Measurements from ENCODE around the gene UBAP2.
"Not testable (repeated sequence)": the region's sequence is repeated elsewhere in the genome, so short reads cannot be mapped to it uniquely, and the experiment has no call there.

UBAP2 gene

GRCh38 chr9:34027845-34028574 lies 20.7 kb downstream of the UBAP2 start:
- Mint-ChIP-seq H3K27me3 (no peaks in the 10 kb centered on the region), H3K27ac (no peak overlapping the region), H3K4me1 (ENCODE audit: low read depth) (peaks cover 4% of the 10 kb centered on the region), H3K9me3 (no peaks in the 10 kb centered on the region), H3K4me3 (no peak overlapping the region), H3K36me3 (ENCODE audit: low read depth) (peaks cover 28% of the 10 kb centered on the region)

DNA sequence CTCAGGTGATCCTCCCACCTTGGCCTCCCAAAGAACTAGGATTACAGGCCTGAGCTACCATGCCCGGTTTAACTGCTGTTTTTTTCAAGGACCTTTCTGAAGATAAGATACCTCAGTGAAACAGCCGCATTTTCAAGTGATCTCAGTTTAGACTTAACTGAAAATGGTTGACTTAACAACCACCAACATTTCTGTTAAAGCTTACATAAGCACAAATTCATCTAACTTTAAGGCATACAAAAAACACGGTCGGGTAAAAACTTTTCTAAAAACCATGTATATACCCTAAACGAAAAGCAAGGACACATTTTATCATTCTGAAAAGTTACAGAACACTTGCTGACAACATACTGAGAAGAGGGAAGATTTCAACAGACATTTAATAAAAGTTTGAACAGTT lies 22.9 kb downstream of the UBAP2 start:
- Mint-ChIP-seq H3K9me3 (no peaks in the 10 kb centered on the region), H3K27ac (no peak overlapping the region), H3K4me1 (ENCODE audit: low read depth) (peaks cover 3% of the 10 kb centered on the region), H3K36me3 (ENCODE audit: low read depth) (peaks cover 16% of the 10 kb centered on the region), H3K4me3 (no peak overlapping the region), H3K27me3 (no peaks in the 10 kb centered on the region)

GRCh38 chr9:34025062-34025461 lies 23.6 kb downstream of the UBAP2 start:
- peaks cover 3% of the 10 kb centered on the region for H3K4me1 Mint-ChIP-seq (ENCODE audit: low read depth)
- H3K36me3 Mint-ChIP-seq (ENCODE audit: low read depth): peaks cover 18% of the 10 kb centered on the region
- no peaks in the 10 kb centered on the region for H3K27me3 Mint-ChIP-seq
- no peak overlapping the region for H3K27ac Mint-ChIP-seq
- H3K9me3 Mint-ChIP-seq: no peaks in the 10 kb centered on the region
- no peak overlapping the region for H3K4me3 Mint-ChIP-seq

DNA sequence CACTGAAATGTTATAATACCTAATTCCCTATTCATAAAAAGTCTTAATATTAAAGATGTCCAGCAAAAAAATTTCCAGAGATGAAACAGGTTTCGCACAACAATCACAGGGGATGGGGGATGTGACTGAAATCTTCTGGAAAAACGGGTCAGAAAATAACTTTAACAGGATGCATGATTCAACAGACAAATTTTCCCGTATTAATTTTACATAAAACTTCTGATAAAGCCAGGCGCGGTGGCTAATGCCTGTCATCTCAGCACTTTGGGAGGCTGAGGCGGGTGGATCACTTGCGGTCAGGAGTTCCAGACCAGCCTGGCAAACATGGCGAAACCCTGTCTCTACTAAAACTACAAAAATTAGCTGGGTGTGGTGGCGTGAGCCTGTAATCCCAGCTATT lies 24.2 kb downstream of the UBAP2 start:
- not testable (repeated sequence) for H3K27me3 Mint-ChIP-seq; H3K4me1 Mint-ChIP-seq (ENCODE audit: low read depth); H3K4me3 Mint-ChIP-seq; H3K27ac Mint-ChIP-seq; H3K9me3 Mint-ChIP-seq
- H3K36me3 Mint-ChIP-seq (ENCODE audit: low read depth): peaks cover 19% of the 10 kb centered on the region

- Mint-ChIP-seq H3K9me3 (no peaks in the 10 kb centered on the region), H3K27me3 (no peaks in the 10 kb centered on the region), H3K36me3 (ENCODE audit: low read depth) (peaks cover 41% of the 10 kb centered on the region), H3K27ac (no peak overlapping the region), H3K4me3 (no peak overlapping the region), H3K4me1 (ENCODE audit: low read depth) (peaks cover 3% of the 10 kb centered on the region)
Measured at GRCh38 chr9:34016149-34016548, 32.5 kb downstream of the UBAP2 start.

DNA sequence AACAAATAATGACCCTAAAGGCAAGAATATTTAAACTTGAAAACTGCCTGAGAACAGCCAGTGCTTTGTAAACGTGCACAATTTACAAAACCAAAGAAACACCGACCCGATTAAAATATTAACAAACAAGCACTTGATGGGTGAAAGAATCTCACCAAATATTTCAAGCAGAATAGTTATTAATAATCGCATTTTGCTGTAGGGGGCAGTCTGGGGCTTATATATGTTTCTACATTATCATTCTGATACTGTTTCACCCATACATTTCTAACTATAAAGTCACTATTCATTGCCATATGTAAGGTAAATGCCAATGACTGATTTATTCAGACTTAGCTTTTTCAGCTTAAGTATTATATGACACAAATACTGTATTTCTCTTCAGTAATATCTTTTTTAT lies 37.7 kb downstream of the UBAP2 start:
- Mint-ChIP-seq H3K27ac (no peak overlapping the region), H3K4me1 (ENCODE audit: low read depth) (no peaks in the 10 kb centered on the region), H3K27me3 (no peaks in the 10 kb centered on the region), H3K9me3 (no peaks in the 10 kb centered on the region), H3K4me3 (no peak overlapping the region), H3K36me3 (ENCODE audit: low read depth) (peaks cover 46% of the 10 kb centered on the region)

DNA sequence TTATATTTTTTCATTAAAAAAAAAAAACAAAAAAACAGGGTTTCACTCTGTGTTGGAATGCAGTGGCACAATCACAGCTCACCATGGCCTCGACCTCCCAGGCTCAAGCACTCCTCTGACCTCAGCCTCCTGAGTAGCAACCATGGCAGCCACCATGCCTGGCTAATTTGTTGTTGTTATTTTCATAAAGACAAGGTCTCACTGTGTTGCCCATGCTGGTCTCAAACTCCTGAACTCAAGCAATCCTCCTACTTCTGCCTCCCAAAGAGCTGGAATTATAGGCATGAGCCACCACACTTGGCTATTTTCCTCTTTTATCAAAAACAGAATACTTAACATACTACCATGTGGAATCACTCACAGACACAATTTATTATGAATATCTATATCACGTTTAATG lies 46.7 kb downstream of the UBAP2 start:
- Mint-ChIP-seq H3K9me3 (no peaks in the 10 kb centered on the region), H3K36me3 (ENCODE audit: low read depth) (peaks cover 26% of the 10 kb centered on the region), H3K4me3 (no peak overlapping the region), H3K27ac (no peak overlapping the region), H3K4me1 (ENCODE audit: low read depth) (no peaks in the 10 kb centered on the region), H3K27me3 (no peaks in the 10 kb centered on the region)

- no peaks in the 10 kb centered on the region for H3K4me1 Mint-ChIP-seq (ENCODE audit: low read depth)
- H3K36me3 Mint-ChIP-seq (ENCODE audit: low read depth): peaks cover 33% of the 10 kb centered on the region
- H3K27me3 Mint-ChIP-seq: no peaks in the 10 kb centered on the region
- no peaks in the 10 kb centered on the region for H3K9me3 Mint-ChIP-seq
- H3K27ac Mint-ChIP-seq: no peak overlapping the region
- H3K4me3 Mint-ChIP-seq: no peak overlapping the region
Measured at GRCh38 chr9:34001298-34001697, 47.4 kb downstream of the UBAP2 start.

DNA sequence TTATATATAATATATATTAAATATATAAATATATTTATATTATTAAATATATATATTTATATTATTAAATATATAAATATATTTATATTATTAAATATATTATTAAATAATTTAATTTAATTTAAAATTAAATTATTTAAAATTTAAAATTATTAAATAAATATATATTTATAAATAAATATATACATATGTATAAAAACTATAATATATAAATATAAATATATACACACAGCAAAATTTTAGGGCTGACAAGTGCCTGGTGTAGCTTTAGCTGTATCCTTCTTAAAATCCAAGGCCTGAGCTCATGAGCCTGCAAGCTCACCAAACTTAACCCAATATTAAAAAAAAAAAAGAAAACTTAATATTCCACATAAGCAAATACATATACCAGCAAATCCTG lies 53.2 kb downstream of the UBAP2 start:
- no peaks in the 10 kb centered on the region for H3K27me3 Mint-ChIP-seq
- H3K36me3 Mint-ChIP-seq (ENCODE audit: low read depth): peaks cover 59% of the 10 kb centered on the region
- H3K4me1 Mint-ChIP-seq (ENCODE audit: low read depth): no peaks in the 10 kb centered on the region
- H3K27ac Mint-ChIP-seq: no peak overlapping the region
- no peaks in the 10 kb centered on the region for H3K9me3 Mint-ChIP-seq
- H3K4me3 Mint-ChIP-seq: no peak overlapping the region

DNA sequence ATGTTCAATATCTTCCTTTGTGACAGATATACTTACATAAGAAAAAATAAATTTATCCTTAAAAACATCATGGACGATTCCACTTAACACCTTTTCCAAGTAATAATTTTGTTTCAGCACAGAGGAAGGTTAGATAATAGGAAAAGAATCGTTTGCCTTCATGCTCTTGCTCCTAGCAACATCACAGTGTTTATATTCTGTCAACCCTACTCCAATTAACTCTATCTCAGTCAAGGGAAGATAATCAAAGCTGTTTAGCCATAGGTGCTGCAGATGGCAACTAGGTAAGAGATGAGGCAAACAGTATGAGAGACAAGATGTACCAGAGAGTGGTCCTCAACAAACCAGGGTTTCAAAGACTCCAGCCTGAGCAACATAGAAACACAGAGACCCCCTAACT lies 55.6 kb downstream of the UBAP2 start:
- Mint-ChIP-seq H3K27ac (no peak overlapping the region), H3K4me1 (ENCODE audit: low read depth) (peaks cover 16% of the 10 kb centered on the region), H3K27me3 (no peaks in the 10 kb centered on the region), H3K4me3 (no peak overlapping the region), H3K9me3 (no peaks in the 10 kb centered on the region), H3K36me3 (ENCODE audit: low read depth) (peaks cover 62% of the 10 kb centered on the region)

DNA sequence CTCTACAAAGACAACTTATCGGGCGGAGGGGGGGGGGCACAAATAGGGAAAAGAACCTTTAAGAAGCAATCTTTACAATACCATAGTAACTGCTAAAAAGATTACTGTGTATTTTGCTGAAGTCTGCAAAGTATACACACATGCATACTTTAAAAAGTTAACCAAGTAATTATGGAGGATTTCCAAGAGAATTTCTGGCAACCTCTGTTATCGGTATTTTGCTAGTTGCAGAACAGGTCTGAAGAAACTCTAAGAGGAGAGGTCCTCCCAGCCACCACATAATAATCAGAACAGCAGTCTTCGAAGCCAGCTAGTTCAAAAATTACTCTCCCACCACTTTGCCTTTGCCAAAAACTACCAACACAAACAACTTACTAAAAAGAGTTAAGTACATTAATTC lies 56.1 kb downstream of the UBAP2 start:
- peaks cover 16% of the 10 kb centered on the region for H3K4me1 Mint-ChIP-seq (ENCODE audit: low read depth)
- no peaks in the 10 kb centered on the region for H3K27me3 Mint-ChIP-seq
- no peak overlapping the region for H3K4me3 Mint-ChIP-seq
- H3K9me3 Mint-ChIP-seq: no peaks in the 10 kb centered on the region
- H3K27ac Mint-ChIP-seq: no peak overlapping the region
- H3K36me3 Mint-ChIP-seq (ENCODE audit: low read depth): peaks cover 63% of the 10 kb centered on the region

DNA sequence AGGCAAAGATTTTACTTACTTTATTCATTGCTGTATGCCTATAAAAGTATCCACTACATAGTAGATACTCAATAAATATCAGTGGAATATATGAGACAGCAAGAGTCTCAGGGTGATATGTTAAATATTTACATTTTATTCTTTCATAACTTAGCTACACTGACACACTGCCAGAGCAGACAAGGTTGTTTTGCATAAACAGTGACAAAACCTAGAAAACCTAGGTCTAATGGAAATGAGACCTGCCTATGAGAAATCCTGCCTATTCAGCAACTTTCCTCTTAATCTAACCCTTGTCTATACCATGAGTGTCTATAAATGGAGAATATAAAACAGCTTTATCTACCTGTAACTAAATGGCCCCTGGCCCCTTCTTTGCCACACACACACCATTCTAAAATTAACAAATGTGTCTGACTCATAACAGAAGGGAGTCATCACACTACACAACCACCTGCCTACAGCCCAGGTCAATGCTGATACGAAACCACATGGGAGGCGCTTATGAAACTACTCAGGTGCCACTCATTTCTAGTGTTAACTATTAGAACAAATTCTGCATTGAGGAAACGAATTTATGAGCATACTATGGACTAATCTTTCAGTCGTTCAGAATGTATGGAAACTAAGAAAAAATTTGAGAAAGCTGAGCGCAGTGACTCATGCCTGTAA lies 60.3 kb downstream of the UBAP2 start:
- Mint-ChIP-seq H3K27ac (peak overlapping the region; percentile 57), H3K9me3 (no peaks in the 10 kb centered on the region), H3K27me3 (no peaks in the 10 kb centered on the region), H3K4me1 (ENCODE audit: low read depth) (peaks cover 16% of the 10 kb centered on the region), H3K36me3 (ENCODE audit: low read depth) (peaks cover 51% of the 10 kb centered on the region), H3K4me3 (no peak overlapping the region)

- H3K36me3 Mint-ChIP-seq (ENCODE audit: low read depth): peaks cover 39% of the 10 kb centered on the region
- H3K27me3 Mint-ChIP-seq: no peaks in the 10 kb centered on the region
- no peaks in the 10 kb centered on the region for H3K4me1 Mint-ChIP-seq (ENCODE audit: low read depth)
- H3K27ac Mint-ChIP-seq: no peak overlapping the region
- H3K4me3 Mint-ChIP-seq: no peak overlapping the region
- H3K9me3 Mint-ChIP-seq: no peaks in the 10 kb centered on the region
Measured at GRCh38 chr9:33976414-33976813, 72.3 kb downstream of the UBAP2 start.

- no peak overlapping the region for H3K27ac Mint-ChIP-seq
- H3K36me3 Mint-ChIP-seq (ENCODE audit: low read depth): peaks cover 59% of the 10 kb centered on the region
- H3K27me3 Mint-ChIP-seq: no peaks in the 10 kb centered on the region
- H3K4me1 Mint-ChIP-seq (ENCODE audit: low read depth): no peaks in the 10 kb centered on the region
- no peak overlapping the region for H3K4me3 Mint-ChIP-seq
- H3K9me3 Mint-ChIP-seq: no peaks in the 10 kb centered on the region
Measured at GRCh38 chr9:33972698-33973097, 76.0 kb downstream of the UBAP2 start.

- no peaks in the 10 kb centered on the region for H3K9me3 Mint-ChIP-seq
Measured at GRCh38 chr9:33964086-33964768, 84.5 kb downstream of the UBAP2 start.

More at GRCh38 chr9:33964086-33964768, 84.5 kb downstream of the UBAP2 start:
- H3K27ac Mint-ChIP-seq: no peak overlapping the region
- no peaks in the 10 kb centered on the region for H3K27me3 Mint-ChIP-seq
- peaks cover 4% of the 10 kb centered on the region for H3K4me1 Mint-ChIP-seq (ENCODE audit: low read depth)
- no peak overlapping the region for H3K4me3 Mint-ChIP-seq
- H3K36me3 Mint-ChIP-seq (ENCODE audit: low read depth): peaks cover 56% of the 10 kb centered on the region
